Endothelial cell of umbilical vein (primary cell): Measurements from ENCODE around the gene TRIM37.

Experiments used
- CTCF ChIP-seq, 2 donors: IDR thresholded peaks; 1 replicate in 1 of 2; 2 replicates in 1 of 2; pipeline ENCODE4 v1.5.1; 2011; ENCODE audit warnings: low read length in 2 of 2, mild to moderate bottlenecking in 2 of 2, moderate library complexity in 2 of 2, control low read depth in 1 of 2, inconsistent platforms in 1 of 2, low read depth in 1 of 2; ENCODE audit not compliant: insufficient read depth in 1 of 2; ENCODE audit errors: extremely low read depth in 1 of 2
- EZH2 ChIP-seq: IDR thresholded peaks from 2 replicates; pipeline ENCODE4 v1.6.1; 2012; ENCODE audit warnings: borderline replicate concordance, low read depth, mild to moderate bottlenecking, moderate library complexity, low read length, inconsistent platforms; ENCODE audit not compliant: severe bottlenecking
- POLR2A ChIP-seq: IDR thresholded peaks from 2 replicates; pipeline ENCODE4 v1.6.1; 2012; ENCODE audit warnings: low read depth, mild to moderate bottlenecking, control low read depth, low read length
- POLR2AphosphoS5 ChIP-seq: IDR thresholded peaks from 2 replicates; pipeline ENCODE4 v1.6.1; 2012; ENCODE audit warnings: low read depth, mild to moderate bottlenecking, control low read depth, low read length, moderate library complexity; ENCODE audit not compliant: insufficient read depth
- TF ChIP-seq, protein P1 (sequence below): IDR thresholded peaks from 2 replicates; pipeline ENCODE4 v1.6.1; 2011; ENCODE audit not compliant: insufficient read depth, insufficient read length

- no peak for TF ChIP-seq CTCF (IDR thresholded peaks at IDR 0.05; ENCODE audit: extremely low read depth in 1 of 2, insufficient read depth in 1 of 2, low read depth in 1 of 2, low read length in 2 of 2)
- no peak for TF ChIP-seq EZH2
- TF ChIP-seq, protein P1, sequence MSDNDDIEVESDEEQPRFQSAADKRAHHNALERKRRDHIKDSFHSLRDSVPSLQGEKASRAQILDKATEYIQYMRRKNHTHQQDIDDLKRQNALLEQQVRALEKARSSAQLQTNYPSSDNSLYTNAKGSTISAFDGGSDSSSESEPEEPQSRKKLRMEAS = no peak
- TF ChIP-seq POLR2A = no peak
- no peak for TF ChIP-seq POLR2AphosphoS5
Measured at GRCh38 chr17:59026176-59026939, 80.3 kb downstream of the TRIM37 start.
